Kidney epithelial cell (primary cell): ENCODE results near the gene TTC21B. TPM values are rescaled to one million over a fixed set of nuclear protein-coding genes. Genes with fewer than 3 reads are reported as not detected.

Source experiments
- DNase-seq: peaks from one replicate; pipeline ENCODE4 v3.0.0-alpha.2; 2010; ENCODE audit warnings: low read depth
- H3K27me3 ChIP-seq: 2 replicates; pipeline ENCODE4 v1.6.0; 2011; ENCODE audit warnings: low read length; ENCODE audit not compliant: control insufficient read depth, insufficient read depth
- H3K36me3 ChIP-seq: 2 replicates; pipeline ENCODE4 v1.5.1; 2011; ENCODE audit warnings: low read length; ENCODE audit not compliant: control insufficient read depth, insufficient read depth
- H3K4me3 ChIP-seq: 2 replicates; pipeline ENCODE4 v1.5.1; 2011; ENCODE audit warnings: low read depth, mild to moderate bottlenecking, control low read depth, low read length
- CTCF ChIP-seq: IDR thresholded peaks from 2 replicates; pipeline ENCODE4 v1.5.1; 2011; ENCODE audit warnings: mild to moderate bottlenecking, moderate library complexity, low read length, control low read depth, inconsistent platforms; ENCODE audit not compliant: insufficient read depth, poor library complexity, severe bottlenecking
- total RNA-seq: library from RNA; depleted of rRNA; stranded (reverse); fragments of >200 nt; gene quantifications from 2 replicates; pipeline ENCODE4 v1.2.3, GENCODE V29; 2015

TTC21B gene
- total RNA-seq, 1 donor from 2014 or later = 10.8 TPM

- no peak for DNase-seq
- H3K4me3 ChIP-seq = no peak overlapping the region
- H3K36me3 ChIP-seq = no peaks in the 10 kb centered on the region
- no peak for TF ChIP-seq CTCF
- no peaks in the 10 kb centered on the region for H3K27me3 ChIP-seq
These were observed 17.1 kb upstream of the TTC21B start for GRCh38 chr2:165970663-165971062.

DNA sequence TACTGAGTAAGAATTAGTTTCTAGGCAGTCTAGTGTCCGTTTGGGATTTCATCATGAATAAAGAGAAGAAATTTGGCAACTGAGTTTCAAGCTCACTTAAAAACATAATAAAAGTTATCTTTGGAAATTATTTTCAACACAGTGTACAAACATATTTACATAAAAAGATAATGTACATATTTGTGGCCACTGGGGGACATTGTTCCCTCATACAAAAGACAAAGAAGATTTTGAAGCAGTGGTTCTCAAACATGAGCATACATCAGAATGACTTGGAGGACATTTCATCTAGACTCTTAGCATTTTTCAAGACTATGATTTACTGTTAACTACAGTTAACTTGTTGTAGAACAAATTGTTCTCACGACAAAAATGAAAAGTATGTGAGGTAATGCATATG is 15.7 kb upstream of the TTC21B start:
- H3K36me3 ChIP-seq = no peaks in the 10 kb centered on the region
- no peak for TF ChIP-seq CTCF
- no peaks in the 10 kb centered on the region for H3K27me3 ChIP-seq
- no peak for DNase-seq
- no peak overlapping the region for H3K4me3 ChIP-seq

DNA sequence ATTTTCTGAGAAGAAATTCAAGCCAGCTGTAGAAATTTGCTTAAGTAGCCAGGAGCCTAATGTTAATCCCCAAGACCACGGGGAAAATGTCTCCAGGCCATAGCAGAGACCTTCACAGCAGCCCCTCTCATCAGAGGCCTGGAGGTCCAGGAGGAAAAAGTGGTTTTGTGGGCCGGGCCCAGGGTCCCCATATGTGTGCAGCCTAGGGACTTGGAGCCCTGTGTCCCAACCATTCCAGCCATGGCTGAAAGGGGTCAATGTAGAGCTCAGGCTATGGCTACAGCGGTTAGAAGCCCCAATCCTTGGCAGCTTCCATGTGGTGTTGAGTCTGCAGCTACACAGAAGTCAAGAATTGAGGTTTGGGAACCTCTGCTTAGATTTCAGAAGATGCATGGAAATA is 14.2 kb upstream of the TTC21B start:
- TF ChIP-seq CTCF = no peak
- no peak for DNase-seq
- no peak overlapping the region for H3K4me3 ChIP-seq
- no peaks in the 10 kb centered on the region for H3K36me3 ChIP-seq
- H3K27me3 ChIP-seq = no peaks in the 10 kb centered on the region

DNA sequence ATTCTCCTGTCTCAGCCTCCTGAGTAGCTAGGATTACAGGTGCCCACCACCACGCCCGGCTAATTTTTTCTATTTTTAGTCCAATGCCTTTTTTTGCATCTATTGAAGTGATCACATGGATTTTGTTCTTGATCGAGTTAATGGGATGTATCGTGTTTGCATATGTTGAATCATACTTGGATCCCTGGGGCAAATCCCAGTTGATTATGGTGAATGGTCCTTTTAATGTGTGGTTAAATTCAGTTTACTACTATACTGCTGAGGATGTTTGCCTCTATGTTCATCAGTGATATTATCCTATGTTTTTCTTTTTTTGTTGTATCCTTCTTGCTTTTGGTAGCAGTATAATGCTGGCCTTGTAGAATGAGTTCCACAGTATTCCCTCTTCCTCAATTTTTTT is 8.2 kb upstream of the TTC21B start:
- no peak for DNase-seq
- Histone ChIP-seq H3K4me3 (no peak overlapping the region), H3K36me3 (no peaks in the 10 kb centered on the region), H3K27me3 (no peaks in the 10 kb centered on the region)
- no peak for TF ChIP-seq CTCF

GRCh38 chr2:165959371-165959770 is 5.8 kb upstream of the TTC21B start:
- Histone ChIP-seq H3K27me3 (no peaks in the 10 kb centered on the region), H3K36me3 (no peaks in the 10 kb centered on the region), H3K4me3 (no peak overlapping the region)
- DNase-seq = no peak
- TF ChIP-seq CTCF = no peak

GRCh38 chr2:165958313-165958960 is 4.9 kb upstream of the TTC21B start:
- no peak for DNase-seq
- Histone ChIP-seq H3K4me3 (no peak overlapping the region), H3K36me3 (no peaks in the 10 kb centered on the region), H3K27me3 (no peaks in the 10 kb centered on the region)
- TF ChIP-seq CTCF = no peak
